ENCODE measurements around the gene FOXJ1.

FOXJ1 gene

GRCh38 chr17:76107509-76107908 is 33.5 kb downstream of the FOXJ1 start:
- Mint-ChIP-seq H3K36me3 (no peaks in the 10 kb centered on the region), H3K27me3 (no peaks in the 10 kb centered on the region), H3K4me1 (peaks cover 9% of the 10 kb centered on the region), H3K27ac (no peak overlapping the region), H3K9me3 (no peaks in the 10 kb centered on the region), H3K4me3 (no peak overlapping the region)
- ATAC-seq (ENCODE audit: low read depth) (no peak), DNase-seq (ENCODE audit: low spot score in 2 of 2) (no peak)

- Mint-ChIP-seq H3K27me3 (no peaks in the 10 kb centered on the region), H3K4me3 (no peak overlapping the region), H3K36me3 (no peaks in the 10 kb centered on the region), H3K9me3 (no peaks in the 10 kb centered on the region), H3K4me1 (peaks cover 9% of the 10 kb centered on the region), H3K27ac (no peak overlapping the region)
- DNase-seq (ENCODE audit: low spot score in 2 of 2) (no peak), ATAC-seq (ENCODE audit: low read depth) (no peak)
Measured at GRCh38 chr17:76106703-76107102, 34.3 kb downstream of the FOXJ1 start.

GRCh38 chr17:76104896-76105231 is 36.2 kb downstream of the FOXJ1 start:
- peak overlapping the region; percentile 60 for H3K4me3 Mint-ChIP-seq
- peaks cover 15% of the 10 kb centered on the region for H3K4me1 Mint-ChIP-seq
- no peaks in the 10 kb centered on the region for H3K27me3 Mint-ChIP-seq
- no peaks in the 10 kb centered on the region for H3K9me3 Mint-ChIP-seq
- H3K27ac Mint-ChIP-seq = no peak overlapping the region
- no peak for ATAC-seq (ENCODE audit: low read depth)
- H3K36me3 Mint-ChIP-seq = peaks cover 9% of the 10 kb centered on the region
- no peak for DNase-seq (ENCODE audit: low spot score in 2 of 2)

- H3K27ac Mint-ChIP-seq = peak overlapping the region; percentile 96
- DNase-seq (ENCODE audit: low spot score in 2 of 2) (peak in 1 of 2 donors; percentile 20), ATAC-seq (ENCODE audit: low read depth) (no peak)
- peaks cover 15% of the 10 kb centered on the region for H3K4me1 Mint-ChIP-seq
- H3K9me3 Mint-ChIP-seq = no peaks in the 10 kb centered on the region
- H3K36me3 Mint-ChIP-seq = peaks cover 11% of the 10 kb centered on the region
- peak overlapping the region; percentile 95 for H3K4me3 Mint-ChIP-seq
- H3K27me3 Mint-ChIP-seq = no peaks in the 10 kb centered on the region
Measured at GRCh38 chr17:76104140-76104895, 36.7 kb downstream of the FOXJ1 start.

GRCh38 chr17:76103274-76104139 is 37.5 kb downstream of the FOXJ1 start, which contains the start of gene EXOC7:
EXOC7 (minus strand) TSS chr17:76103787; CDS start chr17:76103692, 95 bp downstream.
- Mint-ChIP-seq H3K27ac (peak within 1 kb of the TSS; percentile 96), H3K36me3 (peaks cover 14% of the 10 kb centered on the region), H3K4me1 (peaks cover 15% of the 10 kb centered on the region), H3K4me3 (peak within 1 kb of the TSS; percentile 95), H3K27me3 (no peaks in the 10 kb centered on the region), H3K9me3 (no peaks in the 10 kb centered on the region)
- peak; percentile 94 for ATAC-seq (ENCODE audit: low read depth)
- peak; percentile 90 to 92 for DNase-seq (ENCODE audit: low spot score in 2 of 2)

- Mint-ChIP-seq H3K4me1 (peaks cover 15% of the 10 kb centered on the region), H3K9me3 (no peaks in the 10 kb centered on the region), H3K27ac (peak overlapping the region; percentile 96), H3K36me3 (peaks cover 15% of the 10 kb centered on the region), H3K27me3 (no peaks in the 10 kb centered on the region), H3K4me3 (peak overlapping the region; percentile 95)
- no peak for ATAC-seq (ENCODE audit: low read depth)
- DNase-seq (ENCODE audit: low spot score in 2 of 2) = no peak
Measured at GRCh38 chr17:76102944-76103273, 38.1 kb downstream of the FOXJ1 start.

GRCh38 chr17:76097716-76098295 is 43.2 kb downstream of the FOXJ1 start:
- Mint-ChIP-seq H3K27ac (no peak overlapping the region), H3K4me3 (no peak overlapping the region), H3K27me3 (no peaks in the 10 kb centered on the region), H3K9me3 (no peaks in the 10 kb centered on the region), H3K4me1 (peaks cover 7% of the 10 kb centered on the region), H3K36me3 (peaks cover 28% of the 10 kb centered on the region)
- DNase-seq (ENCODE audit: low spot score in 2 of 2) (no peak), ATAC-seq (ENCODE audit: low read depth) (no peak)

- ATAC-seq (ENCODE audit: low read depth) (no peak), DNase-seq (ENCODE audit: low spot score in 2 of 2) (no peak)
- no peaks in the 10 kb centered on the region for H3K27me3 Mint-ChIP-seq
- no peak overlapping the region for H3K27ac Mint-ChIP-seq
- H3K9me3 Mint-ChIP-seq = no peaks in the 10 kb centered on the region
- peaks cover 5% of the 10 kb centered on the region for H3K4me1 Mint-ChIP-seq
- no peak overlapping the region for H3K4me3 Mint-ChIP-seq
- H3K36me3 Mint-ChIP-seq = peaks cover 29% of the 10 kb centered on the region
Measured at GRCh38 chr17:76095943-76096342, 45.1 kb downstream of the FOXJ1 start.

- H3K4me1 Mint-ChIP-seq = peaks cover 3% of the 10 kb centered on the region
- peaks cover 26% of the 10 kb centered on the region for H3K36me3 Mint-ChIP-seq
- DNase-seq (ENCODE audit: low spot score in 2 of 2) = no peak
- H3K27ac Mint-ChIP-seq = no peak overlapping the region
- no peaks in the 10 kb centered on the region for H3K9me3 Mint-ChIP-seq
- ATAC-seq (ENCODE audit: low read depth) = no peak
- H3K4me3 Mint-ChIP-seq = no peak overlapping the region
- H3K27me3 Mint-ChIP-seq = no peaks in the 10 kb centered on the region
Measured at GRCh38 chr17:76094046-76094445, 47.0 kb downstream of the FOXJ1 start.

- Mint-ChIP-seq H3K36me3 (peaks cover 27% of the 10 kb centered on the region), H3K27me3 (no peaks in the 10 kb centered on the region), H3K4me1 (peaks cover 3% of the 10 kb centered on the region), H3K4me3 (no peak overlapping the region), H3K27ac (no peak overlapping the region), H3K9me3 (no peaks in the 10 kb centered on the region)
- DNase-seq (ENCODE audit: low spot score in 2 of 2) (no peak), ATAC-seq (ENCODE audit: low read depth) (no peak)
Measured at GRCh38 chr17:76092526-76093413, 48.3 kb downstream of the FOXJ1 start.

GRCh38 chr17:76091526-76092286 is 49.3 kb downstream of the FOXJ1 start:
- Mint-ChIP-seq H3K4me3 (no peak overlapping the region), H3K9me3 (no peaks in the 10 kb centered on the region), H3K36me3 (peaks cover 26% of the 10 kb centered on the region), H3K4me1 (peaks cover 3% of the 10 kb centered on the region), H3K27ac (no peak overlapping the region), H3K27me3 (no peaks in the 10 kb centered on the region)
- no peak for DNase-seq (ENCODE audit: low spot score in 2 of 2)
- no peak for ATAC-seq (ENCODE audit: low read depth)

GRCh38 chr17:76090517-76091129 is 50.4 kb downstream of the FOXJ1 start:
- Mint-ChIP-seq H3K27me3 (no peaks in the 10 kb centered on the region), H3K36me3 (peaks cover 26% of the 10 kb centered on the region), H3K4me1 (peaks cover 3% of the 10 kb centered on the region), H3K9me3 (no peaks in the 10 kb centered on the region), H3K4me3 (no peak overlapping the region), H3K27ac (no peak overlapping the region)
- DNase-seq (ENCODE audit: low spot score in 2 of 2) (no peak), ATAC-seq (ENCODE audit: low read depth) (no peak)

Measured in memory B cell (primary cell).